K562 (cell line): ENCODE results near the gene SRPK1. TPM values are rescaled to one million over a fixed set of nuclear protein-coding genes. Genes with fewer than 3 reads are reported as not detected.

Source experiments
- ATF7 ChIP-seq: fragments of 450-650 bp; IDR thresholded peaks from 2 replicates; pipeline ENCODE4 v1.7.1; 2014; ENCODE audit warnings: mild to moderate bottlenecking, moderate library complexity
- BACH1 ChIP-seq: fragments of 200-800 bp; sonication (Bioruptor generic); IDR thresholded peaks from 2 replicates; pipeline ENCODE4 v1.6.1; 2016; ENCODE audit warnings: missing genetic modification characterization, missing compliant biosample characterization
- CREB3 ChIP-seq: fragments of 450-650 bp; conservative IDR thresholded peaks from 2 replicates; pipeline ENCODE4 v1.6.1; 2016; ENCODE audit warnings: missing genetic modification characterization, low read depth, mild to moderate bottlenecking, missing compliant biosample characterization, moderate library complexity
- CUX1 ChIP-seq: fragments of 200-800 bp; sonication (Bioruptor generic); IDR thresholded peaks from 2 replicates; pipeline ENCODE4 v1.6.1; 2016; ENCODE audit warnings: missing genetic modification characterization, missing compliant biosample characterization
- ETV1 ChIP-seq: fragments of 450-650 bp; conservative IDR thresholded peaks from 2 replicates; pipeline ENCODE4 v1.6.1; 2016; ENCODE audit warnings: missing genetic modification characterization, control low read depth, low read depth, missing compliant biosample characterization
- HMGN3 ChIP-seq: IDR thresholded peaks from 2 replicates; pipeline ENCODE4 v1.6.1; 2011; ENCODE audit warnings: borderline replicate concordance, low read depth, mild to moderate bottlenecking, mixed read lengths, low read length; ENCODE audit not compliant: insufficient read length; ENCODE audit errors: extremely low read depth
- MED1 ChIP-seq: sonication (generic); formaldehyde crosslinking; IDR thresholded peaks from 2 replicates; pipeline ENCODE4 v1.8.1; 2023; ENCODE audit warnings: missing genetic modification reagents, borderline replicate concordance
- NCOA1 ChIP-seq: fragments of 450-650 bp; IDR thresholded peaks from 2 replicates; pipeline ENCODE4 v1.6.1; 2016; ENCODE audit warnings: low read depth
- NONO ChIP-seq, 2 experiments: fragments of 200-400 bp in 1 of 2; fragments of 450-650 bp in 1 of 2; formaldehyde crosslinking in 1 of 2; IDR thresholded peaks; 2 replicates each; pipeline ENCODE4 v1.6.1; 2017; ENCODE audit warnings: low read depth in 2 of 2, mild to moderate bottlenecking in 2 of 2, moderate library complexity in 2 of 2, low read length in 1 of 2
- NRF1 ChIP-seq, 2 experiments: fragments of 450-650 bp; IDR thresholded peaks in 1 of 2; conservative IDR thresholded peaks in 1 of 2; 2 replicates each; pipeline ENCODE4 v1.6.1; 2014; ENCODE audit warnings: mild to moderate bottlenecking in 2 of 2
- SRF ChIP-seq, 2 experiments: fragments of 250-450, 450-650 bp in 1 of 2; sonication (Bioruptor Pico) in 1 of 2; sonication (generic) in 1 of 2; formaldehyde crosslinking; IDR thresholded peaks; 2 replicates each; pipeline versions ENCODE4 v1.5.0 to v1.5.1; 2020 to 2022; ENCODE audit warnings: mild to moderate bottlenecking in 1 of 2, missing genetic modification reagents in 1 of 2
- THAP7 ChIP-seq: fragments of 250-450 bp; sonication (Bioruptor Pico); IDR thresholded peaks from 2 replicates; pipeline ENCODE4 v1.5.0; 2021
- XRCC3 ChIP-seq: fragments of 450-650 bp; IDR thresholded peaks from 2 replicates; pipeline ENCODE4 v1.6.1; 2017; ENCODE audit warnings: mild to moderate bottlenecking, moderate library complexity
- ZFP1 ChIP-seq: fragments of 450-650 bp; formaldehyde crosslinking; IDR thresholded peaks from 2 replicates; pipeline ENCODE4 v1.4.0; 2020; ENCODE audit warnings: mild to moderate bottlenecking, mixed read lengths
- ZMIZ1 ChIP-seq, 2 experiments: fragments of 150-350 bp in 1 of 2; IDR thresholded peaks; 2 replicates each; pipeline ENCODE4 v1.6.1; 2012 to 2016; ENCODE audit warnings: low read depth in 2 of 2, low read length in 2 of 2, mild to moderate bottlenecking in 1 of 2, moderate library complexity in 1 of 2
- ZNF140 ChIP-seq: fragments of 250-450 bp; sonication (Bioruptor Pico); IDR thresholded peaks from 2 replicates; pipeline ENCODE4 v1.8.0; 2021; ENCODE audit warnings: moderate library complexity, mild to moderate bottlenecking, inconsistent platforms
- ZNF583 ChIP-seq: fragments of 250-450 bp; sonication (Bioruptor Pico); IDR thresholded peaks from 2 replicates; pipeline ENCODE4 v1.4.0; 2020
- polyA plus RNA-seq, 8 experiments: library from polyadenylated mRNA; depleted of rRNA in 4 of 8; stranded (reverse) in 5 of 8; unstranded in 3 of 8; fragments of >200 nt; fragmentation: Nextera tagmentation in 2 of 8; fragmentation: Illumina TruSeq in 1 of 8; extraction: Ambion mirVana in 2 of 8; extraction: Trizol in 1 of 8; gene quantifications; 2 replicates each; pipeline versions ENCODE4 v1.2.1 to v1.2.3, GENCODE V29; 2011 to 2014; ENCODE audit warnings: inconsistent platforms in 1 of 8, missing spikeins in 1 of 8
- total RNA-seq, 7 experiments: library from RNA; depleted of rRNA in 6 of 7; stranded (reverse); fragments of >200 nt in 6 of 7; fragmentation: Illumina TruSeq in 2 of 7; extraction: Trizol in 2 of 7; gene quantifications; 2 replicates each; pipeline versions ENCODE4 v1.2.1 to v1.2.3, GENCODE V29; 2011 to 2021; ENCODE audit warnings: low replicate concordance in 1 of 7

Gene SRPK1
- total and polyA plus RNA-seq, 9 of the 15 experiments (the other 6 are each of a cell fraction or from before 2014, with no cell fraction given): 99.6 to 185 (median 159) TPM

- TF ChIP-seq ZMIZ1 (IDR thresholded peaks at IDR 0.05; ENCODE audit: low read depth in 2 of 2, low read length in 2 of 2) (no peak), MED1 (no peak), THAP7 (CRISPR knock-in tag) (no peak), ZNF140 (CRISPR knock-in tag) (no peak), ETV1 (tag) (peak; percentile 81), XRCC3 (no peak), ATF7 (peak; percentile 29; the same call in 1 of the 2 replicates), SRF (CRISPR knock-in tag; IDR thresholded peaks at IDR 0.05) (peak in 1 of 2 experiments; percentile 85; a peak in 2 of 4 replicates), NRF1 (conservative IDR thresholded peaks at IDR 0.05 in 1 of 2, IDR thresholded peaks at IDR 0.05 in 1 of 2) (no peak), CREB3 (tag) (0 out of 2 replicates have a peak, but pooled peaks have one; percentile 48), NONO (IDR thresholded peaks at IDR 0.05; ENCODE audit: low read depth in 2 of 2, low read length in 1 of 2) (no peak; a peak in 1 of 4 replicates), NCOA1 (peak; percentile 89), CUX1 (no peak), HMGN3 (peak; percentile 47), BACH1 (tag) (no peak), ZFP1 (no peak), ZNF583 (CRISPR knock-in tag) (peak; percentile 51; the same call in 1 of the 2 replicates)
Measured at GRCh38 chr6:35804996-35805736, 115.7 kb downstream of the SRPK1 start, which contains the start of gene LHFPL5 (continued).
